DOHH2 (cell line): ENCODE results near the gene PIP4K2B.
A peak's percentile ranks its signal among the peaks of the same experiment; 100 is the strongest.

ENCODE experiments used
- H3F3A ChIP-seq: fragments of 200-600 bp; sonication (generic), shearing (Covaris generic); 2 replicates; pipeline ENCODE4 v1.6.0; 2016; ENCODE audit warnings: antibody characterized with exemption, mild to moderate bottlenecking; ENCODE audit not compliant: control insufficient read depth, insufficient read depth
- H3K27ac ChIP-seq: fragments of 200-600 bp; sonication (generic); 2 replicates; pipeline ENCODE4 v1.5.1; 2014; ENCODE audit warnings: low read depth, mild to moderate bottlenecking, low read length, moderate library complexity
- H3K27me3 ChIP-seq: fragments of 200-600 bp; sonication (generic); 2 replicates; pipeline ENCODE4 v1.6.1; 2014; ENCODE audit warnings: mild to moderate bottlenecking, low read length, mixed read lengths; ENCODE audit not compliant: control insufficient read depth
- H3K36me3 ChIP-seq: fragments of 200-600 bp; sonication (generic); 2 replicates; pipeline ENCODE4 v1.6.1; 2014; ENCODE audit warnings: mild to moderate bottlenecking, low read length, moderate library complexity, mixed read lengths; ENCODE audit not compliant: control insufficient read depth
- H3K4me1 ChIP-seq: fragments of 200-600 bp; sonication (generic); 2 replicates; pipeline ENCODE4 v1.6.1; 2014; ENCODE audit warnings: mild to moderate bottlenecking, low read length, mixed read lengths; ENCODE audit not compliant: control insufficient read depth
- H3K4me2 ChIP-seq: fragments of 200-600 bp; sonication (generic); 2 replicates; pipeline ENCODE4 v1.6.0; 2014; ENCODE audit warnings: mild to moderate bottlenecking, low read length, moderate library complexity
- H3K4me3 ChIP-seq: fragments of 200-600 bp; sonication (generic); 2 replicates; pipeline ENCODE4 v1.5.1; 2014; ENCODE audit warnings: mild to moderate bottlenecking, low read length, mixed read lengths
- H3K79me2 ChIP-seq: fragments of 200-600 bp; sonication (generic); 2 replicates; pipeline ENCODE4 v1.6.1; 2014; ENCODE audit warnings: mild to moderate bottlenecking, low read length, mixed read lengths; ENCODE audit not compliant: control insufficient read depth
- H3K9me2 ChIP-seq: fragments of 200-600 bp; sonication (generic); replicated peaks from 2 replicates; pipeline ENCODE4 v1.6.1; 2014; ENCODE audit warnings: mild to moderate bottlenecking, low read length, mixed read lengths; ENCODE audit not compliant: control insufficient read depth
- H3K9me3 ChIP-seq: fragments of 200-600 bp; sonication (generic); 2 replicates; pipeline ENCODE4 v1.6.1; 2014; ENCODE audit warnings: antibody characterized with exemption, low read length, mixed read lengths; ENCODE audit not compliant: control insufficient read depth, insufficient read depth
- H4K20me1 ChIP-seq: fragments of 200-600 bp; sonication (generic); 2 replicates; pipeline ENCODE4 v1.6.0; 2014; ENCODE audit warnings: low read depth, mild to moderate bottlenecking, antibody characterized with exemption, low read length, moderate library complexity; ENCODE audit not compliant: control insufficient read depth, insufficient read depth
- CTCF ChIP-seq: fragments of 200-600 bp; sonication (generic); IDR thresholded peaks from one replicate; pipeline ENCODE4 v1.5.1; 2014; ENCODE audit warnings: antibody characterized with exemption, mild to moderate bottlenecking, low read depth, low read length; ENCODE audit not compliant: poor library complexity, severe bottlenecking
- EZH2phosphoT487 ChIP-seq: fragments of 200-600 bp; sonication (generic); IDR thresholded peaks from 2 replicates; pipeline ENCODE4 v1.6.1; 2017; ENCODE audit warnings: borderline replicate concordance, mild to moderate bottlenecking, antibody characterized with exemption, low read length, moderate library complexity, mixed read lengths

PIP4K2B gene

GRCh38 chr17:38743556-38744171 lies 55.7 kb downstream of the PIP4K2B start:
- Histone ChIP-seq H3K9me2 (no peaks in the 10 kb centered on the region), H3K27ac (no peak overlapping the region), H3K79me2 (no peaks in the 10 kb centered on the region), H3K36me3 (no peaks in the 10 kb centered on the region), H4K20me1 (no peaks in the 10 kb centered on the region), H3K27me3 (peaks cover 4% of the 10 kb centered on the region), H3K4me1 (peaks cover 64% of the 10 kb centered on the region), H3K9me3 (no peaks in the 10 kb centered on the region), H3K4me3 (no peak overlapping the region), H3F3A (peaks cover 9% of the 10 kb centered on the region), H3K4me2 (no peak overlapping the region)
- TF ChIP-seq CTCF (no peak), EZH2phosphoT487 (no peak)

GRCh38 chr17:38742411-38743308 lies 56.7 kb downstream of the PIP4K2B start:
- no peaks in the 10 kb centered on the region for H3K36me3 ChIP-seq
- H3K9me3 ChIP-seq: no peaks in the 10 kb centered on the region
- TF ChIP-seq CTCF (no peak), EZH2phosphoT487 (no peak)
- H3K4me3 ChIP-seq: no peak overlapping the region
- no peaks in the 10 kb centered on the region for H3K27me3 ChIP-seq
- H3K9me2 ChIP-seq: no peaks in the 10 kb centered on the region
- no peak overlapping the region for H3K27ac ChIP-seq
- no peaks in the 10 kb centered on the region for H4K20me1 ChIP-seq
- H3F3A ChIP-seq: peaks cover 9% of the 10 kb centered on the region
- H3K4me1 ChIP-seq: peaks cover 67% of the 10 kb centered on the region
- H3K79me2 ChIP-seq: no peaks in the 10 kb centered on the region
- H3K4me2 ChIP-seq: peak overlapping the region; percentile 31

- H3K4me1 ChIP-seq: peaks cover 63% of the 10 kb centered on the region
- peaks cover 9% of the 10 kb centered on the region for H3F3A ChIP-seq
- peak overlapping the region; percentile 31; the same call in 1 of the 2 replicates for H3K4me2 ChIP-seq
- H3K27me3 ChIP-seq: no peaks in the 10 kb centered on the region
- H3K79me2 ChIP-seq: no peaks in the 10 kb centered on the region
- H3K27ac ChIP-seq: no peak overlapping the region
- no peak overlapping the region for H3K4me3 ChIP-seq
- H4K20me1 ChIP-seq: no peaks in the 10 kb centered on the region
- no peak for TF ChIP-seq CTCF
- no peak for TF ChIP-seq EZH2phosphoT487
- no peaks in the 10 kb centered on the region for H3K36me3 ChIP-seq
- H3K9me2 ChIP-seq: no peaks in the 10 kb centered on the region
- no peaks in the 10 kb centered on the region for H3K9me3 ChIP-seq
Observed at GRCh38 chr17:38741921-38742410, 57.4 kb downstream of the PIP4K2B start.
